Prostate gland (tissue), 2 donors: Measurements from ENCODE around the gene MAP3K20. TPM values are rescaled to one million over a fixed set of nuclear protein-coding genes. Genes with fewer than 3 reads are reported as not detected.

ENCODE experiments used
- DNase-seq: peaks from one replicate; pipeline ENCODE4 v3.0.0-alpha.2; 2019; ENCODE audit warnings: low spot score
- H3K27ac ChIP-seq, 2 donors: fragments of 200-600 bp; sonication (generic); 2 replicates each; pipeline ENCODE4 v1.5.1; 2017 to 2019
- H3K27me3 ChIP-seq: fragments of 200-600 bp; sonication (generic); replicated peaks from 2 replicates; pipeline ENCODE4 v1.5.1; 2019; ENCODE audit not compliant: insufficient read depth
- H3K36me3 ChIP-seq, 2 donors: fragments of 200-600 bp; sonication (generic); 1 replicate in 1 of 2; 2 replicates in 1 of 2; pipeline versions ENCODE4 v1.5.1 to v1.8.1; 2017 to 2019
- H3K4me1 ChIP-seq: fragments of 200-600 bp; sonication (generic); replicated peaks from 2 replicates; pipeline ENCODE4 v1.5.1; 2019
- H3K4me3 ChIP-seq, 2 donors: fragments of 200-600 bp; sonication (generic); 2 replicates each; pipeline ENCODE4 v1.5.1; 2017 to 2019
- H3K9me3 ChIP-seq: fragments of 200-600 bp; sonication (generic); 2 replicates; pipeline ENCODE4 v1.5.1; 2017
- CTCF ChIP-seq, 4 experiments: fragments of 200-600 bp in 2 of 4; fragments of 450-650 bp in 2 of 4; sonication (generic) in 2 of 4; IDR thresholded peaks; 1 replicate in 3 of 4; 2 replicates in 1 of 4; pipeline ENCODE4 v1.5.1; 2016 to 2019; ENCODE audit warnings: antibody characterized with exemption in 4 of 4, mild to moderate bottlenecking in 2 of 4, moderate library complexity in 2 of 4
- POLR2A ChIP-seq: fragments of 450-650 bp; IDR thresholded peaks from one replicate; pipeline ENCODE4 v1.6.1; 2016; ENCODE audit warnings: antibody characterized with exemption, mild to moderate bottlenecking
- POLR2AphosphoS5 ChIP-seq: sonication (generic); formaldehyde crosslinking; IDR thresholded peaks from one replicate; pipeline ENCODE4 v1.6.1; 2017; ENCODE audit warnings: antibody characterized with exemption
- WGBS: methylation state at CpG from one replicate; pipeline ENCODE4 v1.1.5; 2018; 5-methylcytosine and 5-hydroxymethylcytosine counted together
- intact Hi-C: fragments of 100-400 bp; cut with DNase I; formaldehyde crosslinking; loops from one replicate; pipeline ENCODE4 v1.14.2; 2022
- total RNA-seq, 2 donors: library from RNA; depleted of rRNA; stranded (reverse); fragments of >200 nt; gene quantifications; one replicate each; pipeline ENCODE4 v1.1.0, GENCODE V29; 2016

Gene MAP3K20
- total RNA-seq, 2 donors from 2014 or later = 28.9 to 48.8 TPM

GRCh38 chr2:173137610-173138009 is 62.0 kb downstream of the MAP3K20 start:
- WGBS = 90% methylated on average over 3 of the region's 3 CpGs
- Histone ChIP-seq H3K9me3 (no peaks in the 10 kb centered on the region), H3K4me3 (no peak overlapping the region), H3K36me3 (no peaks in the 10 kb centered on the region), H3K27me3 (no peaks in the 10 kb centered on the region), H3K4me1 (no peaks in the 10 kb centered on the region), H3K27ac (no peak overlapping the region)
- no peak for DNase-seq
- intact Hi-C loops = no loop called here
- TF ChIP-seq CTCF (IDR thresholded peaks at IDR 0.05) (no peak), POLR2AphosphoS5 (no peak), POLR2A (no peak)

DNA sequence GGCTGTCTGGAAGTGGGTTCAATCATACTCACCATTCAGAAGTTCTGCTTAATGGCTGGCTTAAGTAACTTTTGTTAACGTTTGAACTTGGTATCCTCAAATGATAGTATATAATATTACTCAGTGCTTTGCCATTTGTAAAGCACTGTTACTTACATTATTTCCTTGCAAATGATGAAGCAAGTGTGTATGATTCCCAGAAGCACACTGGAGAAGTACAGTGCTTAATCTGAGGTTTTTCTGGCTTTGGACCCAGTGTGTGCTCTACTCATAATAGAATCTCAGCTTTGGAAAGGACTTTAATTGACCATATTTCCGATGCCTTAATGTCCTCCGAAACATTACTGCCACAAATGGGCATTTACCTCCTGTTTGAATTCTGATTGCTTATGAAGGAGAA is 63.3 kb downstream of the MAP3K20 start:
- TF ChIP-seq POLR2AphosphoS5 (no peak), CTCF (IDR thresholded peaks at IDR 0.05) (no peak), POLR2A (no peak)
- Histone ChIP-seq H3K9me3 (no peaks in the 10 kb centered on the region), H3K27me3 (no peaks in the 10 kb centered on the region), H3K4me1 (no peaks in the 10 kb centered on the region), H3K4me3 (no peak overlapping the region), H3K27ac (no peak overlapping the region), H3K36me3 (no peaks in the 10 kb centered on the region)
- intact Hi-C loops = no loop called here
- no peak for DNase-seq
- 89% methylated on average over 3 of the region's 3 CpGs for WGBS

- Histone ChIP-seq H3K4me1 (no peaks in the 10 kb centered on the region), H3K4me3 (no peak overlapping the region)
- TF ChIP-seq POLR2AphosphoS5 (no peak), POLR2A (no peak), CTCF (IDR thresholded peaks at IDR 0.05) (no peak)
These were observed 66.0 kb downstream of the MAP3K20 start for GRCh38 chr2:173141666-173142065.

DNA sequence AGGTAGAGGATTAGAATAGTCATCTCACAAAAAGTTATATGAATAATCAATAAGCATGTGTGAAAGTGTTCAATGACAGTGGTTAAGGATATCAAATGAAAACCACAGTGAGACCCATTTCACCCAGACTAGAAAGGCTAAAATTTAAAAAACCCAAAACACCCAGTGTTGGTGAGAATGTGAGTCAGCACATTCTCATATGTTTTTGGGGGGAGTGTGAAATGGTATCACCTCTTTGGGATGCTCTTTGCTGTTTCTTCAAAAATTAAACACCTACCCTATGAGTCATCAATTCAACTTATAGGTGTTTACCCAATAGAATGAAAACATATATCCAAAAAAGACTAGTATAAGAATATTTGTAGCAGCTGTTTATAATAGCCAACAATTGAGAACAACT is 69.8 kb downstream of the MAP3K20 start:
- H3K36me3 ChIP-seq = no peaks in the 10 kb centered on the region
- H3K27ac ChIP-seq = no peak overlapping the region
- H3K4me3 ChIP-seq = no peak overlapping the region
- TF ChIP-seq POLR2AphosphoS5 = no peak
- no peak for TF ChIP-seq CTCF (IDR thresholded peaks at IDR 0.05)
- TF ChIP-seq POLR2A = no peak
- H3K9me3 ChIP-seq = no peaks in the 10 kb centered on the region
- no peaks in the 10 kb centered on the region for H3K27me3 ChIP-seq
- intact Hi-C loops = no loop called here
- no peaks in the 10 kb centered on the region for H3K4me1 ChIP-seq
- DNase-seq = no peak

More at GRCh38 chr2:173141666-173142065, 66.0 kb downstream of the MAP3K20 start:
- Histone ChIP-seq H3K9me3 (no peaks in the 10 kb centered on the region), H3K27me3 (no peaks in the 10 kb centered on the region), H3K36me3 (no peaks in the 10 kb centered on the region), H3K27ac (no peak overlapping the region)
- intact Hi-C loops = no loop called here
- DNase-seq = no peak

GRCh38 chr2:173146590-173146989 is 70.9 kb downstream of the MAP3K20 start:
- 84% methylated on average over 3 of the region's 3 CpGs for WGBS
- no peak for DNase-seq
- intact Hi-C loops = no loop called here
- H3K27ac ChIP-seq = no peak overlapping the region
- no peak overlapping the region for H3K4me3 ChIP-seq
- no peaks in the 10 kb centered on the region for H3K9me3 ChIP-seq
- H3K27me3 ChIP-seq = no peaks in the 10 kb centered on the region
- no peaks in the 10 kb centered on the region for H3K4me1 ChIP-seq
- no peak for TF ChIP-seq POLR2A
- no peak for TF ChIP-seq POLR2AphosphoS5
- no peak for TF ChIP-seq CTCF (IDR thresholded peaks at IDR 0.05)
- H3K36me3 ChIP-seq = no peaks in the 10 kb centered on the region
